Measurements from ENCODE around the gene CELF3.
"Not testable (repeated sequence)": the region's sequence is repeated elsewhere in the genome, so short reads cannot be mapped to it uniquely, and the experiment has no call there.

Gene CELF3

DNA sequence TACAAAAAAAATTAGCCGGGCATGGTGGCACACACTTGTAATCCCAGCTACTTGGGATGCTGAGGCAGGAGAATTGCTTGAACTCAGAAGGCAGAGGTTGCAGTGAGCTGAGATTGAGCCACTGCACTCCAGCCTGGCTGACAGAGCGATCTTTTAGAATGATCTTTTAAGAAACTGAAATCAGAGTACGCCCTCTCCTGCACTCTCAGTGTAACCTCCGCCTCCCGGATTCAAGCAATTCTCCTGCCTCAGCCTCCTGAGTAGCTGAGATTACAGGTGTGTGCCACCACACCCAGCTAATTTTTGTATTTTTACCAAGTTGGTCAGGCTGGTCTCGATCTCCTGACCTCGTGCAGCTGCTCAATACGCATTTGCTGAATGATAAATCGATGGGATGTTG is 17.4 kb upstream of the CELF3 start:
- H3K27me3 ChIP-seq (replicated peaks; ENCODE audit: control insufficient read depth, insufficient read depth, low read length): peaks cover 17% of the 10 kb centered on the region
- H3K36me3 ChIP-seq (ENCODE audit: control insufficient read depth, insufficient read depth, low read length, severe bottlenecking); H3K4me1 ChIP-seq (ENCODE audit: control insufficient read depth, insufficient read depth, low read length); H3K4me3 ChIP-seq (ENCODE audit: low read length); H3K9ac ChIP-seq (ENCODE audit: low read length); DNase-seq (ENCODE audit: low read depth): not testable (repeated sequence)
- peaks cover 11% of the 10 kb centered on the region for H3K9me3 ChIP-seq (ENCODE audit: control insufficient read depth, low read length)

DNA sequence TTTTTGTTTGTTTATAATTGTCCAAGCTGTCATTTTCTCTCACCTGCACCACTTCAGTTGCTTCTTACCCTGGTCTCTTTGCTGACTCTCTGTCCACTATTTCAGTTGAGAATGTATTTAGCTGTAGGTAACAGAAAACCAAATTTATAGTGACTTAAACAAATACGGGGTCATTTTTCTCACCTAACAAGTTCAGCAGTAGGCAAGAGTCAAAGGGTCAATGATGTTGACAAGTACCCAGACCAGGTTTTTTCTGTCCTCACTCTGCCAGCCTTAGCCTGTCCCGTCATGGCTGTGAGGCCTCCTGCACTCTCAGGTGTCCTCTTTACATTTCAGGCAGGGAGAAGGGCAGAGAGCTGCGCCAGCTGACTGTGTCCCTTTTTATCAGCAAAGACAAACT is 16.5 kb upstream of the CELF3 start:
- DNase-seq (ENCODE audit: low read depth): no peak
- Histone ChIP-seq H3K9me3 (ENCODE audit: control insufficient read depth, low read length) (peaks cover 11% of the 10 kb centered on the region), H3K36me3 (ENCODE audit: control insufficient read depth, insufficient read depth, low read length, severe bottlenecking) (no peaks in the 10 kb centered on the region), H3K4me3 (ENCODE audit: low read length) (no peak overlapping the region), H3K27me3 (replicated peaks; ENCODE audit: control insufficient read depth, insufficient read depth, low read length) (peaks cover 17% of the 10 kb centered on the region), H3K9ac (ENCODE audit: low read length) (no peak overlapping the region), H3K4me1 (ENCODE audit: control insufficient read depth, insufficient read depth, low read length) (no peaks in the 10 kb centered on the region)

DNA sequence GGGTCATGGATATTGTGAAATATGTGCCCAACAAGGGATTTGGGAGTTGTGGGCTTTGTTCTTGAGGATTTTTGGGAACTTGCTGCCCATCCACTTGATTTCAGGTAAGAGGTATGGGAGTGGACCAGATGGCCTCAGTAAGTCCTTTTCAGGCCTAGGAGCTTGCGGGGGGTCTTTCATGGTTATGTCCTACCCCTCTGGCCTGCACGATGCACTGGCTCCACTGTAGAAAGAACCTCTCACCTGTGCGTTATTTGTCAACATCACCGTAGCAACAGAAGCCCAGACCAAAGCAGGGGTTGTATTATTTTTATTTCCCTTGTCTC is 13.3 kb upstream of the CELF3 start:
- no peak overlapping the region for H3K4me3 ChIP-seq (ENCODE audit: low read length)
- no peak for DNase-seq (ENCODE audit: low read depth)
- H3K9me3 ChIP-seq (ENCODE audit: control insufficient read depth, low read length): no peaks in the 10 kb centered on the region
- H3K36me3 ChIP-seq (ENCODE audit: control insufficient read depth, insufficient read depth, low read length, severe bottlenecking): no peaks in the 10 kb centered on the region
- H3K27me3 ChIP-seq (replicated peaks; ENCODE audit: control insufficient read depth, insufficient read depth, low read length): peaks cover 25% of the 10 kb centered on the region
- no peak overlapping the region for H3K9ac ChIP-seq (ENCODE audit: low read length)
- H3K4me1 ChIP-seq (ENCODE audit: control insufficient read depth, insufficient read depth, low read length): no peaks in the 10 kb centered on the region

DNA sequence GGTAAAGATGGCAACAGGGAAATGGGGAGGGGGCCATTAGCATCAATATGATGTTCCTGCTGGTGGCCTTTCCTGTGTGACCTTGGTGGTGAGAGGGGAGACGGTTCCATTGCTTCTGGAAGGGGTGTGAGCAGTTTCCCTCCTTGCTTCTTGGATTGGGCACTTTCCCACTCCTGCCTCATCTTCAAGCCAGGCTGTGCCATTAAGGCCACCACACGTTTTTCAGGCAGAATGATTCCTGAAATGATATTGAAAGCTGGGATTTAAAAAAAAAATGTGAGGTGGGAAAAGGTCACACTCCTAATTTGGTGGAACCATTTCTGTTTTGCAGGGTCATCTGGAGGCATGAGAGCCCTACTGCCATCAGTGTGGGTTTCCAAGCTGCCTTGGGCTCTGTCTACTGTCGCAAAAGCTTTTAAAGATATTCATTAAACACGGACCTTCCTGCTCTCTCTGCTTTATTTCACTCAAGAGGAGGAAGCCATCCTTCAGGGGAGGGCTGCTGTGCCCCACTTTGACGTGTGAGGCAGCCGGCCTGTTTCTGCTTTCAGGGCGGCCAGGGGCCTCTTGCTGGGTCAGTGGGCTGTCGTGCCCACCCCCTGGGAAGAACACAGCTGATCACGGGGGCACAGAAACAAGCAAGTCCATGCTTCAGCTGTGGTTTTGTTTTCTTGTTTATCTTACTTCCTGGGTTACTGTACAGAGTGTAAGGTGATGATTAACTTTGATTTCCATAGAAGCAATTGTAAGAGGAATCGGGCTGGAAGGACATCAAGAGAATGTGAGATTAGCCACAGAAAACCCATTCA is 12.8 kb upstream of the CELF3 start:
- Histone ChIP-seq H3K27me3 (replicated peaks; ENCODE audit: control insufficient read depth, insufficient read depth, low read length) (peaks cover 26% of the 10 kb centered on the region), H3K36me3 (ENCODE audit: control insufficient read depth, insufficient read depth, low read length, severe bottlenecking) (no peaks in the 10 kb centered on the region), H3K4me1 (ENCODE audit: control insufficient read depth, insufficient read depth, low read length) (no peaks in the 10 kb centered on the region), H3K4me3 (ENCODE audit: low read length) (no peak overlapping the region), H3K9ac (ENCODE audit: low read length) (no peak overlapping the region), H3K9me3 (ENCODE audit: control insufficient read depth, low read length) (no peaks in the 10 kb centered on the region)
- DNase-seq (ENCODE audit: low read depth): no peak

DNA sequence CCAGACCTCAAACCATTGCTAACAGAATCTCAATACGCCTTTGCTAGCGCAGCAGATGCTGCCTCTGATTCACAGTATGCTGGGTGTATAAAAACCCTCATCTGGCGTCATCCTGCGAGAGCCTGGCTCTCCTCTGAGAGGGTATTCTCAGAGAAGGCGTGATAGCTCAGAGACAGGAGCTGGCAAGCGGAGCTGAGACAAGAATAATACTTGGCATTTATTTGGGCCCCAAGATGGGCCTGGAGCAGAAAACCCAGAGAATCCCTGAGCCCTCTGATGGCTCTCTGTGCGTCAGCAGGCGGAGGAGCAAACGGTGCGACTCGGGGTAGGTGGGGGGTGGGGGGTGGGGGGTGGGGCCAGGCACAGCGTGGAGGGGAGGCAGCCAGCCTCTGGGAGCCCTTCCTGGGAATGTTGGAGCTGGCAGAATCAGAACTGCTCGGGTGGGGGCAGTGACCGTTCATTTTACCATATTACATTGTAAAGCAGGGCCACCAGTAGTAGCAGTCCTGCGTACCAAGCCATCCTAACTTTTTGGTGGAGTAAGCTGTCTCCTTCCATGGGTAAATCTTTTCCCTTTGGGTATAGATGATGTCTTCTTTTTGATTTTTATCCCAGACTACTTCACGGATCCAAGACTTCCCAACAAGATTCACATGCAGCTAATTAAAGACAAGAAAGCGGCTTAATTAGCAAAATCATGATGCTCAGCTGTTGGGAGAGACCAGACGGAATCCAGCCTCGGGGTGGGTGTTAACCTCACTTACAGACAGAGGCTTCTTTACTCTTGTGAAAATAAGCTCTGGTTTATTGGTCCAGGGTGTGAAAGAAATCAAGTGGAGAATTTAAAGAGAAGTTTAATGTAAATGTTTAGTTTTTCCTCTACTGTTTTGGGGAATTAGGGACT is 11.8 kb upstream of the CELF3 start:
- Histone ChIP-seq H3K27me3 (replicated peaks; ENCODE audit: control insufficient read depth, insufficient read depth, low read length) (peaks cover 34% of the 10 kb centered on the region), H3K9ac (ENCODE audit: low read length) (peak overlapping the region; percentile 5), H3K4me3 (ENCODE audit: low read length) (peak overlapping the region; percentile 49), H3K36me3 (ENCODE audit: control insufficient read depth, insufficient read depth, low read length, severe bottlenecking) (no peaks in the 10 kb centered on the region), H3K4me1 (ENCODE audit: control insufficient read depth, insufficient read depth, low read length) (no peaks in the 10 kb centered on the region), H3K9me3 (ENCODE audit: control insufficient read depth, low read length) (no peaks in the 10 kb centered on the region)
- peak; percentile 20 for DNase-seq (ENCODE audit: low read depth)

DNA sequence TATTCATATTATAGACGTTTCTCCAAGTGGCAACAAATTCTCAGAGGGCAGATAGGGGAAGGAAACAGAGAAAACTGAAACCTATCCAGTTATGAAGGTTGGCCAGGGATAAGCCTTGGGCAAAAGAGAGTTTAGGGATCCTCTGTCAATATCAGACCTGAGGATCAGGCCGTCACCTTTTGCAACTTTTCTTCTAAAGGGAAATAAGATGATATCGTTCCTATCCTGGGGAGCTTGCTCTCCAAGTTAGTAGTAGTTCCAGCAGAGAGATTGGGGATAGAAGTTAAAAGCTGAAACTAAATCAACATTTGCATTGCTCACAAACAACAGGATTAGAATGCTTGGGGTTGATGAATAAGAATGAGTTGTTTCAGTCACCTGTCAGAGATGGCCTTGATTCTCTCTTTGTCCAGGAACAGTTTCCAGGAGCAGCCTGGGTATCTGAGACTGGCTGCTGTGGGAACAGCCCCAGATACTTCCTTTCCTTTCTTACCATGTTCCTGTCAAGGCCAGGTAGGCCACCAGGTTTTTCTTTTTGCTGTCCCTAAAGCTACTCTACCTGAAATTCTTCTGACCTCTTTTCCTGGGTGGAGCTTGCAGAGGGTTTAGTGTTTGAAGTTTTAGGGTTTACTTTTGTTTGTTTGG is 7.2 kb upstream of the CELF3 start:
- Histone ChIP-seq H3K4me3 (ENCODE audit: low read length) (no peak overlapping the region), H3K9me3 (ENCODE audit: control insufficient read depth, low read length) (no peaks in the 10 kb centered on the region), H3K36me3 (ENCODE audit: control insufficient read depth, insufficient read depth, low read length, severe bottlenecking) (no peaks in the 10 kb centered on the region), H3K4me1 (ENCODE audit: control insufficient read depth, insufficient read depth, low read length) (peaks cover 12% of the 10 kb centered on the region), H3K9ac (ENCODE audit: low read length) (no peak overlapping the region), H3K27me3 (replicated peaks; ENCODE audit: control insufficient read depth, insufficient read depth, low read length) (peaks cover 34% of the 10 kb centered on the region)
- DNase-seq (ENCODE audit: low read depth): no peak

DNA sequence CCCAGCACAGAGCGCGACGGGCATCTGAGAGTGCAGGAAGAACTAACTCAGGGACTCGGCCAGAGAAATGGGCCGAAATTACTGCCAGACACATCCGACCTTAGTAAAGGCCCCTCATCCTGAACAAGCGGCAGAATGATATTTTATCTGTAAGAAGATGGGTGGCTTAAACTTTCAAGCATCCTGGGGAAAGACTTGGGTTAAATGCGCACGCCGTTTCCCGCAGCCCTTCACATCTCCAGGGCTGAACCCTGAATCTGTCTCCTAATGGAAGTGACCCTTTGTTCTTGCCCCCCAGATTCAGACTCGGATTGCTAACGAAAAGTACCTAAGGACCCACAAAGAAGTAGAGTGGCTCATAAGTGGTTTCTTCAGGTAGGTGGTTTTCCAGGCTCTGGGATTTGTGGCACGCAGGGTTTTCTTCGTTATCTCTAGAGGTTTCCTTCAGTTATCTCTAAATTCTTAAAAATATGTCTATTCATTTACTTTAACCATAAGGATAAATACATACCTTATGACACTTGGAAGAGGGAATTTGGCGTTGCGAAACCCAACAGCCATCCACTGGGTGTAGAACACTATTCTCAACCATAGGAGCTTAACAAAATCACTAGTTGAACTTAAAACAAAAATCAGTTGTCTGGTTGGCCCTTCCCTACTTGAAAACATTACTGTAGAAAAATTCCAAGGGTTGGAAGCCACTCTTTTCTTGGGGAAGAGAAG is 5.3 kb upstream of the CELF3 start:
- H3K9me3 ChIP-seq (ENCODE audit: control insufficient read depth, low read length): no peaks in the 10 kb centered on the region
- peak overlapping the region; percentile 74 for H3K4me3 ChIP-seq (ENCODE audit: low read length)
- no peak overlapping the region for H3K9ac ChIP-seq (ENCODE audit: low read length)
- peaks cover 19% of the 10 kb centered on the region for H3K4me1 ChIP-seq (ENCODE audit: control insufficient read depth, insufficient read depth, low read length)
- DNase-seq (ENCODE audit: low read depth): no peak
- no peaks in the 10 kb centered on the region for H3K36me3 ChIP-seq (ENCODE audit: control insufficient read depth, insufficient read depth, low read length, severe bottlenecking)
- peaks cover 46% of the 10 kb centered on the region for H3K27me3 ChIP-seq (replicated peaks; ENCODE audit: control insufficient read depth, insufficient read depth, low read length)

DNA sequence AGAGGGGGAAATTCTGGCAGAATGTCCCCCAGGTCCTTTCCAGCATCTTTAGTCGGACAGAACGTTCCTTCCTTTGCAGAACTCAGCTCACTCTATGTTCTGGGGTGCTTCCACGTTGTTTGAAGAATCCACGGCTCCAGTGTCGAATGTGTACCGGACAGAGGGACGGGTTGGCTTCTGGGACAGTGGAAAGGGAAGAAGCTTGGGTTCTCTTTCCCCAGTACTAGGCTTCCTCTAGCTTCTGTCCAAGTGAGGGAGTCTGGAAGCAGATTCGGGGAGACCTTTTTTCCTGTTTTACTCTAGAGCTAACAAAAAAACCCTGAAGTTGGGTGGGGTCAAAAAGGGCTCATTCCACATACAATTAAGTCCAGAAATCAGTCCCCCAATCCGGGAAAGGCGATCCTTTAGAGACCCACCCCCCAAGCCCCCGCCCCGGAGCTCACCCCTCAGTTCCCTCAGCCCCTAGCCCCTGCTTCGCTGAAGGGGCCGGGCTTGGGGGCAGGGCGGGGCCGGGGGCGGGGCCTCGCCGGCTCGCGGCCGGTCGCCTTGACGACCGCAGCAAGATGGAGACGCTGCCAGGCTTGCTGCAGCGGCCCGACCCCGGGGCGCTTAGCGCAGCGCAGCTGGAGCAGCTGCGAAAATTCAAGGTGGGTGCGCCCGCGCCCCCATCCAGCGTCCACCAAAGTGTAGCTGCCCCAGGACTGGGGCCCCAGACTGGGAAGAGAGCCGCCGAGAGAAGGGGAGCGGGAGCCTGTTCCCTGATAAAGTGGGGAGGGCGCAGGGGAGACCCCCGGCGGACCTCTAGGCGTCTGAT is 4.6 kb upstream of the CELF3 start, which contains the start of gene RIIAD1:
TSS of gene RIIAD1 (plus strand) at position 549 of the 814 bp plus-strand sequence. CDS start at position 564, 15 bp downstream.
- peak within 1 kb of the TSS; percentile 75 for H3K4me3 ChIP-seq (ENCODE audit: low read length)
- H3K27me3 ChIP-seq (replicated peaks; ENCODE audit: control insufficient read depth, insufficient read depth, low read length): peaks cover 51% of the 10 kb centered on the region
- peak; percentile 45 for DNase-seq (ENCODE audit: low read depth)
- H3K9ac ChIP-seq (ENCODE audit: low read length): peak within 1 kb of the TSS; percentile 30
- H3K4me1 ChIP-seq (ENCODE audit: control insufficient read depth, insufficient read depth, low read length): peaks cover 19% of the 10 kb centered on the region
- H3K9me3 ChIP-seq (ENCODE audit: control insufficient read depth, low read length): no peaks in the 10 kb centered on the region
- H3K36me3 ChIP-seq (ENCODE audit: control insufficient read depth, insufficient read depth, low read length, severe bottlenecking): no peaks in the 10 kb centered on the region

DNA sequence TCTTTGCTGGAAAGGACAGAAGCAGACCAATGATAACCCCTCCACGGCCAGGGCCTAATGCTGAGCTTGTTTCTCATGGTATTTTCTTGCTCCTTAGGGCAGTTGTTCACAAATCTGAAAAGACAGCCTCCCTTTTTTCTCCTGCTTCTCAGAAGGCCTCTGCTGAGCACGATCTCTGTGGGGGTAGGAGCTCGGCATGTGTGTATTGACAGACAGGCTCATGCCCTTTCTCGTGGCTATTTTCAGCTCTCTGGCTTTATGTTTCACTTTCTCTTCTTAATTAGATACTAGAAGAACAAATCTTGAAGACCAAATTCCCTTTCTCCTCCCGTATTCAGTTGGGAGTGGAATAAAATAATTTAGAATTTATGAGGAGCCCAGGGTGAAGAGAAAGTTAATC is 4.0 kb upstream of the CELF3 start:
- Histone ChIP-seq H3K36me3 (ENCODE audit: control insufficient read depth, insufficient read depth, low read length, severe bottlenecking) (no peaks in the 10 kb centered on the region), H3K9me3 (ENCODE audit: control insufficient read depth, low read length) (no peaks in the 10 kb centered on the region), H3K4me1 (ENCODE audit: control insufficient read depth, insufficient read depth, low read length) (peaks cover 19% of the 10 kb centered on the region), H3K9ac (ENCODE audit: low read length) (peak overlapping the region; percentile 30), H3K4me3 (ENCODE audit: low read length) (peak overlapping the region; percentile 75), H3K27me3 (replicated peaks; ENCODE audit: control insufficient read depth, insufficient read depth, low read length) (peaks cover 55% of the 10 kb centered on the region)
- no peak for DNase-seq (ENCODE audit: low read depth)

DNA sequence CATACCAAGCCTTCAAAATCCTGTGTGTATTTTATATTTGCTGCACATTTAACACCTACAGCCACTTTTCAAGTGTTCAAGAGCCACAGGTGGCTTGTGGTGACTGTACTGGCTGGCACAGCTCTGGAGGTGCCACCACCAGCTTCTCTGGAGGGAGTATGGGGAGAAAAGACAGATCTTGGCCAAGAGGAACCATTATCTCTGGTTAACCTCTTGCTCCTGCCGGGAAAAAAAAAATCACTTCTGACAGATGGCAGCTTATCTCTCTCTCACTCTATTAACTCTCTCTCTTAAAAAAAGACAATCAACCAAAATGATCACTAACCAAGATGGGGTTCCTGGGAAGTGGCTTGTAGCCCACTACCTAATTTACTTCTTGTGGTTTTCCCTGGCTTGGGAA is 3.5 kb upstream of the CELF3 start:
- Histone ChIP-seq H3K4me1 (ENCODE audit: control insufficient read depth, insufficient read depth, low read length) (peaks cover 19% of the 10 kb centered on the region), H3K4me3 (ENCODE audit: low read length) (peak overlapping the region; percentile 75), H3K27me3 (replicated peaks; ENCODE audit: control insufficient read depth, insufficient read depth, low read length) (peaks cover 56% of the 10 kb centered on the region), H3K9ac (ENCODE audit: low read length) (peak overlapping the region; percentile 30), H3K9me3 (ENCODE audit: control insufficient read depth, low read length) (no peaks in the 10 kb centered on the region), H3K36me3 (ENCODE audit: control insufficient read depth, insufficient read depth, low read length, severe bottlenecking) (no peaks in the 10 kb centered on the region)
- DNase-seq (ENCODE audit: low read depth): no peak

Data from adipocyte (in vitro differentiated cells).